NT2/D1 (cell line): ENCODE data around the gene MORN5.

Experiments used
- YY1 ChIP-seq: IDR thresholded peaks from 2 replicates; pipeline ENCODE4 v1.6.1; 2011; ENCODE audit not compliant: insufficient read length, insufficient read depth
- ZNF274 ChIP-seq: IDR thresholded peaks from 2 replicates; pipeline ENCODE4 v1.6.1; 2011; ENCODE audit warnings: mild to moderate bottlenecking, low read depth, low read length

GRCh38 chr9:122120316-122121071 lies 39.2 kb upstream of the MORN5 start:
- TF ChIP-seq ZNF274, result no peak
- no peak for TF ChIP-seq YY1
